GM12801 (cell line): ENCODE measurements around the gene CLASP1.

Experiments used
- CTCF ChIP-seq: IDR thresholded peaks from one replicate; pipeline ENCODE4 v1.5.1; 2011; ENCODE audit warnings: control low read depth; ENCODE audit not compliant: insufficient read length; ENCODE audit errors: extremely low read depth

Gene CLASP1

DNA sequence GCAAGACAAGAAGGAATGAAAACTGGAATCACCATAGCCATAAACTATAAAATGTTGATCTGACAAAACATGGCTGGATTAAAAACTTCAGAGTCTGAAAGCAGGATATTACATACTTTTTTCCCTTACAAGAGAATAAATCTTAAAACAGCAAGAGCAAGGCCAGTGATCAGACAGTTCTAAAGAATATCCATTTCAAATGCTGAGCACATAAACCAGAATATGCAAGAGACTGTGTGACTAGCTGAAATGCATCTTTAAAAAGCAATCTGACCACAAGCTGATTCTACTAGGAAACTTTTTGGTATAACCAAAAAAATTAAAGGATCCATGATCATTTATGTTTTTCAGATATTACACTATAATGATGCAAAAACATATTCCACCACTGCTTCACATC lies 239.3 kb downstream of the CLASP1 start:
- TF ChIP-seq CTCF, result no peak

GRCh38 chr2:121409388-121409787 lies 239.9 kb downstream of the CLASP1 start:
- no peak for TF ChIP-seq CTCF

- TF ChIP-seq CTCF, result no peak
These were observed 240.6 kb downstream of the CLASP1 start for GRCh38 chr2:121408641-121409040.

DNA sequence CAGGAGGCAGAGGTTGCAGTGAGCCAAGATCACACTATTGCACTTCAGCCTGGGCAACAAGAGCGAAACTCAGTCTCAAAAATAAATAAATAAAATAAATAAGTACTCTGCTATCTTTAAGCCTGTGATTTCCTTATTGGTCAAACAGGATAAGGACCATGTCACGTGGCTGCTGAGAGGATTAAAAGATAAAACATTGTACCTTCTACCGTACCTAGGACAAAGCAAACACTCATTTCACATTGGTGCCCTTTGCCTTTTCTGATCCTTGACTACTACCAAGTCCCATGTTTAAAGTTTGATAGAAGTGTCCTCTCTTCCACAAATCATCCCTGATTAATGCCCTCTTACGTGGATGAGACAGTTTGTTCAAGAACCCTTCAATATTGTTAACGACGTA lies 244.0 kb downstream of the CLASP1 start:
- no peak for TF ChIP-seq CTCF

DNA sequence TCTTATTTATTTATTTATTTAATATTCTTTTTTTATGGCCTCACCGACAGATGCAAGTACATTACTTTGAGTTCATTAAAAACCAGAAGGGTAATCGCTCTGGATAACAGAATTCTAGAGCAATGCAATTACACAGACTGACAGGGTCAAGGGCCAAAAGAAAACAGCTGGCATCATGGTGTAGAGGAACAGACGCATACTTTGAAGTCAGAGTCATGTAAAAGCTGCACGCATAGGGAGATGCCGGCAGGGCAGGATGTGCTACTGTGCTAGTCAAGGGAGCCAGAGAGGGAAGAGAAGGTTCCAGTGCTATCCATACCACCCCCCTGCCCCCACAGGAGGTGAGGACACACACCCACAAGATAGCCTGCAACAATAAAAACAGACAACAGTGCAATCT lies 249.1 kb downstream of the CLASP1 start:
- no peak for TF ChIP-seq CTCF

- TF ChIP-seq CTCF, result no peak
These were observed 250.4 kb downstream of the CLASP1 start for GRCh38 chr2:121398853-121399252.

DNA sequence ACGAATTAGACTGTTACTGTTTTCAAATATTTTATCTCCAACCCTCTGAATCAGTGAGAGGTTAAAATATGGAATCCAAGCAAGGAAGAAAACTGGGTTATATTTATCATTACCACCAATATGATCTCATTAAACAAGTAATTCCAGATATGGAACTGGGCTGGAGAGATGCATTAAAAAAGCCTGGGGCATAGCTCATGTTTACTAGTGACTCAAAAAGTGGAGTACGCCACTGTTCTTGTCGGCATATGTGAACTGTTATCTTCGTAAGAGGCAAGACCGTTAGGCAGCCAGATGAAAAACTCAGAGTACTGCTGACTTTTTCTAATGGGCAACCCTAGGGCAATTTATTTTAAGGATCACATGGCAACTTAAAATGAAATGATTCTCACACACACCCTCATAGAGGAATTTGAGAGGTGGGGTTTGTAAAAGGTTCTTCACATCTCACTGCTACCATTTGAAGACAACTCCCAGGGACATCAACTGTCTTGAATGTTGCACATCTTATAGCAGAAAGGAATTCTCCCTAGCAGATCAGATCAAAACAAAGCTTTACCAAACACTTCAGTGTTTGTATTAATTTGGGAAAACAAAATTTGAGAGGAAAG lies 259.1 kb downstream of the CLASP1 start:
- no peak for TF ChIP-seq CTCF
